HepG2 (cell line): ENCODE measurements around the gene COQ6. TPM values are rescaled to one million over a fixed set of nuclear protein-coding genes. Genes with fewer than 3 reads are reported as not detected.

Source experiments
- CCDC6 ChIP-seq: sonication (generic); formaldehyde crosslinking; IDR thresholded peaks from 2 replicates; pipeline ENCODE4 v1.8.1; 2022; ENCODE audit warnings: mild to moderate bottlenecking, missing genetic modification reagents, moderate library complexity
- CREM ChIP-seq, 2 experiments: sonication (generic) in 1 of 2; formaldehyde crosslinking in 1 of 2; IDR thresholded peaks; 2 replicates each; pipeline versions ENCODE4 v1.4.0 to v1.6.1; 2016 to 2020; ENCODE audit warnings: antibody characterized with exemption in 1 of 2, mild to moderate bottlenecking in 1 of 2, missing genetic modification reagents in 1 of 2
- FOXA1 ChIP-seq, 2 experiments: fragments of 450-650 bp in 1 of 2; sonication (generic) in 1 of 2; formaldehyde crosslinking in 1 of 2; IDR thresholded peaks; 2 replicates each; pipeline versions ENCODE4 v1.4.0 to v1.6.1; 2016 to 2020; ENCODE audit warnings: missing genetic modification reagents in 1 of 2
- GATAD2A ChIP-seq: IDR thresholded peaks from 2 replicates; pipeline ENCODE4 v1.6.1; 2016
- HDAC1 ChIP-seq: sonication (generic); formaldehyde crosslinking; IDR thresholded peaks from 2 replicates; pipeline ENCODE4 v1.5.1; 2020; ENCODE audit warnings: mild to moderate bottlenecking, missing genetic modification reagents
- JUNB ChIP-seq: sonication (generic); formaldehyde crosslinking; IDR thresholded peaks from 2 replicates; pipeline ENCODE4 v1.8.0; 2022; ENCODE audit warnings: missing genetic modification reagents, mild to moderate bottlenecking, borderline replicate concordance
- MXD4 ChIP-seq: IDR thresholded peaks from 2 replicates; pipeline ENCODE4 v1.6.1; 2016; ENCODE audit warnings: mild to moderate bottlenecking, missing biosample characterization, missing genetic modification reagents
- NFKB2 ChIP-seq: sonication (generic); formaldehyde crosslinking; IDR thresholded peaks from 2 replicates; pipeline ENCODE4 v1.4.0; 2020; ENCODE audit warnings: missing genetic modification reagents, borderline replicate concordance
- NR1H2 ChIP-seq: sonication (generic); formaldehyde crosslinking; IDR thresholded peaks from 2 replicates; pipeline ENCODE4 v1.8.1; 2022; ENCODE audit warnings: low read depth, missing genetic modification reagents, borderline replicate concordance
- RORA ChIP-seq: sonication (generic); formaldehyde crosslinking; IDR thresholded peaks from 2 replicates; pipeline ENCODE4 v1.5.0; 2020; ENCODE audit warnings: mild to moderate bottlenecking, missing genetic modification reagents, moderate library complexity
- SMARCE1 ChIP-seq: fragments of 450-650 bp; IDR thresholded peaks from 2 replicates; pipeline ENCODE4 v1.6.1; 2017; ENCODE audit warnings: borderline replicate concordance
- TRIM24 ChIP-seq: sonication (generic); formaldehyde crosslinking; IDR thresholded peaks from 2 replicates; pipeline ENCODE4 v1.8.0; 2022; ENCODE audit warnings: mild to moderate bottlenecking, missing genetic modification reagents
- ZFP41 ChIP-seq: sonication (generic); formaldehyde crosslinking; IDR thresholded peaks from 2 replicates; pipeline ENCODE4 v1.4.0; 2020; ENCODE audit warnings: mild to moderate bottlenecking, missing genetic modification reagents, borderline replicate concordance
- ZFY ChIP-seq: sonication (generic); formaldehyde crosslinking; IDR thresholded peaks from 2 replicates; pipeline ENCODE4 v1.4.0; 2020; ENCODE audit warnings: missing genetic modification reagents
- ZNF230 ChIP-seq: sonication (generic); formaldehyde crosslinking; IDR thresholded peaks from 2 replicates; pipeline ENCODE4 v1.4.0; 2020; ENCODE audit warnings: mild to moderate bottlenecking, missing genetic modification reagents
- ZNF331 ChIP-seq: sonication (generic); formaldehyde crosslinking; IDR thresholded peaks from 2 replicates; pipeline ENCODE4 v1.4.0; 2020; ENCODE audit warnings: missing genetic modification reagents
- ZNF83 ChIP-seq: sonication (generic); formaldehyde crosslinking; IDR thresholded peaks from 2 replicates; pipeline ENCODE4 v1.4.0; 2020; ENCODE audit warnings: missing genetic modification reagents, mild to moderate bottlenecking, borderline replicate concordance
- polyA plus RNA-seq, 8 experiments: library from polyadenylated mRNA; depleted of rRNA in 3 of 8; stranded (reverse) in 7 of 8; unstranded in 1 of 8; fragments of >200 nt; fragmentation: Illumina TruSeq in 4 of 8; extraction: Trizol in 4 of 8; gene quantifications; 2 replicates each; pipeline versions ENCODE4 v1.2.1 to v1.2.3, GENCODE V29; 2011 to 2016; ENCODE audit warnings: low read depth in 4 of 8, missing spikeins in 1 of 8, mixed read lengths in 1 of 8; ENCODE audit not compliant: insufficient read depth in 1 of 8
- total RNA-seq, 5 experiments: library from RNA; depleted of rRNA; stranded (reverse); fragments of >200 nt; fragmentation: Illumina TruSeq; extraction: Trizol; gene quantifications; 2 replicates each; pipeline ENCODE4 v1.2.3, GENCODE V29; 2016; ENCODE audit warnings: low read depth in 1 of 5
- TF ChIP-seq, protein P1 (sequence below): sonication (generic); formaldehyde crosslinking; IDR thresholded peaks from 2 replicates; pipeline ENCODE4 v1.4.0; 2020; ENCODE audit warnings: missing genetic modification reagents, borderline replicate concordance
- TF ChIP-seq, protein P2 (sequence below): sonication (generic); formaldehyde crosslinking; IDR thresholded peaks from 2 replicates; pipeline ENCODE4 v1.8.0; 2022; ENCODE audit warnings: mild to moderate bottlenecking, missing genetic modification reagents; ENCODE audit not compliant: insufficient replicate concordance
- TF ChIP-seq, protein P3 (sequence below): sonication (generic); formaldehyde crosslinking; IDR thresholded peaks from 2 replicates; pipeline ENCODE4 v1.4.0; 2020; ENCODE audit warnings: low read depth, mild to moderate bottlenecking, missing genetic modification reagents
- TF ChIP-seq, protein P4 (sequence below): IDR thresholded peaks from 2 replicates; pipeline ENCODE4 v1.6.1; 2018; ENCODE audit warnings: missing genetic modification reagents

Gene COQ6
- total and polyA plus RNA-seq, 2 of the 13 experiments (the other 11 are each of a cell fraction or from before 2014, with no cell fraction given), result 18.9 to 34.7 TPM

DNA sequence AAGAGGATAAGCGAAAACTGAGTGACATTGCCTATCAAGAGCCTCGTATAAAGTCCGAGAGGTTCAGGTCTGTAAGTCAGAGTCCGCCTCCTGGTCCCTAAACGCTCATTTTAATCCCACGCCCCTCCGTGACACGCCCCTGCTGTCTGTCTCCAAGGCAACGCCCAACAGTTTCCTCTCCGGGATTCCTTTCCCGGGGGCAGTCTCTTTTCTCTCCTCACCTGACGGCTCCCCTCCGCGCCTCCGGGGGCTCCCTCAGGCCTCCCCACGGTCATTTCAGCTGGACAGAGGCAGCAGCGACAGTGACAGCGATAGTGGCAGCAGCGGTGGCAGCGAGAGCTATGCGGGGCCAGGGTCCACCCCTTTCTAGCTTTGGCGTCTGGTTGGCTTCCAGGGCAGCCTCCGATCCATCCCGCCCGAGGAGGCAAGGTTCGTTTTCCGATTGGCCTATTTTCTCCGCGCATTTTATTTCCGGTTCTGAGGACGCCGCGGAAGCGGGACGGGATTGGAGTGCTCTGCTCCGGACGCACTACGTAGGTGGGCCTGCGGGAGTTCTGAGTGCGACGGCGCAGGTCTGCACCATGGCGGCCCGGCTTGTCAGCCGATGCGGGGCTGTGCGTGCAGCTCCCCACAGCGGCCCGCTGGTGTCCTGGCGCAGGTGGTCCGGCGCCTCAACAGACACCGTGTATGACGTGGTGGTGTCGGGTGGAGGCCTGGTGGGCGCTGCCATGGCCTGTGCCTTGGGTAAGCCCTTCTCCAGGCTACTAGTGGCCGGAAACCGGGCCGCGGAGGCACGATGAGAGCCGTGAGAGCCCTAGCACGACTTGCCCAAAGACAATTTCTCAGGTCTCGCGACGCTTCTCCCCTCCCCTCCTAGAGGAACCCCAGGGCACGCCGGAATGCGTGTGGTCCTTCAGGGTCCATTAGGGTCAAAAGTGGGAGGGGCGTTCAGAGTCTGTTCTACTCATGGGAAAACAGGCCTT, at the start of gene COQ6, which contains the start of gene FAM161B (continued):
- TF ChIP-seq, protein P1, sequence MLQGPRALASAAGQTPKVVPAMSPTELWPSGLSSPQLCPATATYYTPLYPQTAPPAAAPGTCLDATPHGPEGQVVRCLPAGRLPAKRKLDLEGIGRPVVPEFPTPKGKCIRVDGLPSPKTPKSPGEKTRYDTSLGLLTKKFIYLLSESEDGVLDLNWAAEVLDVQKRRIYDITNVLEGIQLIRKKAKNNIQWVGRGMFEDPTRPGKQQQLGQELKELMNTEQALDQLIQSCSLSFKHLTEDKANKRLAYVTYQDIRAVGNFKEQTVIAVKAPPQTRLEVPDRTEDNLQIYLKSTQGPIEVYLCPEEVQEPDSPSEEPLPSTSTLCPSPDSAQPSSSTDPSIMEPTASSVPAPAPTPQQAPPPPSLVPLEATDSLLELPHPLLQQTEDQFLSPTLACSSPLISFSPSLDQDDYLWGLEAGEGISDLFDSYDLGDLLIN, result no peak; the same call in 1 of the 2 replicates
- TF ChIP-seq, protein P2, sequence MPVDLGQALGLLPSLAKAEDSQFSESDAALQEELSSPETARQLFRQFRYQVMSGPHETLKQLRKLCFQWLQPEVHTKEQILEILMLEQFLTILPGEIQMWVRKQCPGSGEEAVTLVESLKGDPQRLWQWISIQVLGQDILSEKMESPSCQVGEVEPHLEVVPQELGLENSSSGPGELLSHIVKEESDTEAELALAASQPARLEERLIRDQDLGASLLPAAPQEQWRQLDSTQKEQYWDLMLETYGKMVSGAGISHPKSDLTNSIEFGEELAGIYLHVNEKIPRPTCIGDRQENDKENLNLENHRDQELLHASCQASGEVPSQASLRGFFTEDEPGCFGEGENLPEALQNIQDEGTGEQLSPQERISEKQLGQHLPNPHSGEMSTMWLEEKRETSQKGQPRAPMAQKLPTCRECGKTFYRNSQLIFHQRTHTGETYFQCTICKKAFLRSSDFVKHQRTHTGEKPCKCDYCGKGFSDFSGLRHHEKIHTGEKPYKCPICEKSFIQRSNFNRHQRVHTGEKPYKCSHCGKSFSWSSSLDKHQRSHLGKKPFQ (CRISPR knock-in tag), result peak; percentile 76
- no peak; the same call in 1 of the 2 replicates for TF ChIP-seq GATAD2A (CRISPR knock-in tag)
- peak; percentile 77 for TF ChIP-seq CREM (IDR thresholded peaks at IDR 0.05)
- TF ChIP-seq CREM (CRISPR knock-in tag; IDR thresholded peaks at IDR 0.05), result no peak; the same call in 1 of the 2 replicates
- TF ChIP-seq TRIM24 (CRISPR knock-in tag), result no peak
- peak; percentile 98 for TF ChIP-seq HDAC1 (CRISPR knock-in tag)
- no peak for TF ChIP-seq SMARCE1
- peak; percentile 80 for TF ChIP-seq NR1H2 (CRISPR knock-in tag)
- TF ChIP-seq ZFP41, result no peak
- TF ChIP-seq NFKB2, result peak; percentile 23; the same call in 1 of the 2 replicates
- no peak for TF ChIP-seq FOXA1 (IDR thresholded peaks at IDR 0.05)
- peak; percentile 8; the same call in 1 of the 2 replicates for TF ChIP-seq FOXA1 (CRISPR knock-in tag; IDR thresholded peaks at IDR 0.05)
- TF ChIP-seq CCDC6 (CRISPR knock-in tag), result no peak; the same call in 1 of the 2 replicates
- TF ChIP-seq MXD4 (CRISPR knock-in tag), result peak; percentile 80
- no peak for TF ChIP-seq RORA
- TF ChIP-seq ZNF331, result no peak
- TF ChIP-seq, protein P3, sequence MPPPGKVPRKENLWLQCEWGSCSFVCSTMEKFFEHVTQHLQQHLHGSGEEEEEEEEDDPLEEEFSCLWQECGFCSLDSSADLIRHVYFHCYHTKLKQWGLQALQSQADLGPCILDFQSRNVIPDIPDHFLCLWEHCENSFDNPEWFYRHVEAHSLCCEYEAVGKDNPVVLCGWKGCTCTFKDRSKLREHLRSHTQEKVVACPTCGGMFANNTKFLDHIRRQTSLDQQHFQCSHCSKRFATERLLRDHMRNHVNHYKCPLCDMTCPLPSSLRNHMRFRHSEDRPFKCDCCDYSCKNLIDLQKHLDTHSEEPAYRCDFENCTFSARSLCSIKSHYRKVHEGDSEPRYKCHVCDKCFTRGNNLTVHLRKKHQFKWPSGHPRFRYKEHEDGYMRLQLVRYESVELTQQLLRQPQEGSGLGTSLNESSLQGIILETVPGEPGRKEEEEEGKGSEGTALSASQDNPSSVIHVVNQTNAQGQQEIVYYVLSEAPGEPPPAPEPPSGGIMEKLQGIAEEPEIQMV (CRISPR knock-in tag), result peak; percentile 72
- TF ChIP-seq, protein P4, sequence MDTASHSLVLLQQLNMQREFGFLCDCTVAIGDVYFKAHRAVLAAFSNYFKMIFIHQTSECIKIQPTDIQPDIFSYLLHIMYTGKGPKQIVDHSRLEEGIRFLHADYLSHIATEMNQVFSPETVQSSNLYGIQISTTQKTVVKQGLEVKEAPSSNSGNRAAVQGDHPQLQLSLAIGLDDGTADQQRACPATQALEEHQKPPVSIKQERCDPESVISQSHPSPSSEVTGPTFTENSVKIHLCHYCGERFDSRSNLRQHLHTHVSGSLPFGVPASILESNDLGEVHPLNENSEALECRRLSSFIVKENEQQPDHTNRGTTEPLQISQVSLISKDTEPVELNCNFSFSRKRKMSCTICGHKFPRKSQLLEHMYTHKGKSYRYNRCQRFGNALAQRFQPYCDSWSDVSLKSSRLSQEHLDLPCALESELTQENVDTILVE (CRISPR knock-in tag), result peak; percentile 77; the same call in 1 of the 2 replicates
- no peak for TF ChIP-seq ZNF230 (CRISPR knock-in tag)
- peak; percentile 94 for TF ChIP-seq ZFY (CRISPR knock-in tag)
- TF ChIP-seq ZNF83 (CRISPR knock-in tag), result no peak
- TF ChIP-seq JUNB (CRISPR knock-in tag), result no peak
